GM12874 (cell line): ENCODE results near the gene NACC2.

Source experiments
- CTCF ChIP-seq: IDR thresholded peaks from 2 replicates; pipeline ENCODE4 v1.5.1; 2011; ENCODE audit warnings: low read depth, mild to moderate bottlenecking, control low read depth, low read length, moderate library complexity; ENCODE audit not compliant: insufficient read depth

Gene NACC2

GRCh38 chr9:136020671-136021070 lies 74.4 kb downstream of the NACC2 start:
- TF ChIP-seq CTCF = no peak

GRCh38 chr9:136020206-136020605 lies 74.9 kb downstream of the NACC2 start:
- TF ChIP-seq CTCF = no peak

- no peak for TF ChIP-seq CTCF
These were observed 75.4 kb downstream of the NACC2 start for GRCh38 chr9:136019681-136020060.

GRCh38 chr9:136019041-136019680 lies 75.9 kb downstream of the NACC2 start:
- TF ChIP-seq CTCF = no peak

- TF ChIP-seq CTCF = no peak
These were observed 76.6 kb downstream of the NACC2 start for GRCh38 chr9:136018257-136019031.

- TF ChIP-seq CTCF = no peak
These were observed 77.5 kb downstream of the NACC2 start for GRCh38 chr9:136017289-136018190.
